Measurements from ENCODE around the gene MTAP. TPM values are rescaled to one million over a fixed set of nuclear protein-coding genes. Genes with fewer than 3 reads are reported as not detected.
A peak's percentile ranks its signal among the peaks of the same experiment; 100 is the strongest.

MTAP gene
- total and polyA plus RNA-seq, 10 donors, result 11.9 to 56.3 (median 42.1) TPM

- DNase-seq, result no peak
- H3K36me3 ChIP-seq, result peaks cover 0 to 6% (median 0%) of the 10 kb centered on the region in 6 donors
- peaks cover 17 to 100% (median 100%) of the 10 kb centered on the region in 7 donors for H3K27me3 ChIP-seq (replicated peaks in 1 of 7)
- 7 to 15% (median 10%) methylated on average over 22 to 41 of the region's 41 CpGs for WGBS, 5 donors
- TF ChIP-seq CTCF (IDR thresholded peaks at IDR 0.05 in 8 of 11, conservative IDR thresholded peaks at IDR 0.05 in 3 of 11) (no peak), POLR2AphosphoS5 (IDR thresholded peaks at IDR 0.05) (peak in 2 of 3 donors; percentile 30 to 44), POLR2A (IDR thresholded peaks at IDR 0.05) (no peak)
- H3K4me3 ChIP-seq, result peak overlapping the region in 2 of 8 donors; percentile 7 to 16
- peaks cover 0 to 41% (median 0%) of the 10 kb centered on the region in 8 donors for H3K9me3 ChIP-seq
- intact Hi-C loops (cut with DNase I; ENCODE audit: low total_unique reads), result no loop called here
- no peak overlapping the region for H3K27ac ChIP-seq
- H3K4me1 ChIP-seq, result peaks cover 13 to 62% (median 28%) of the 10 kb centered on the region in 6 donors
Observed at GRCh38 chr9:21968331-21969010, 166.0 kb downstream of the MTAP start.

GRCh38 chr9:21969011-21969940 lies 166.8 kb downstream of the MTAP start:
- Histone ChIP-seq H3K4me1 (peaks cover 15 to 66% (median 34%) of the 10 kb centered on the region in 6 donors), H3K9me3 (peaks cover 0 to 41% (median 0%) of the 10 kb centered on the region in 8 donors), H3K36me3 (peaks cover 0 to 6% (median 0%) of the 10 kb centered on the region in 6 donors), H3K4me3 (no peak overlapping the region), H3K27ac (no peak overlapping the region), H3K27me3 (replicated peaks in 1 of 7) (peaks cover 19 to 100% (median 100%) of the 10 kb centered on the region in 7 donors)
- TF ChIP-seq POLR2AphosphoS5 (IDR thresholded peaks at IDR 0.05) (no peak), CTCF (IDR thresholded peaks at IDR 0.05 in 8 of 11, conservative IDR thresholded peaks at IDR 0.05 in 3 of 11) (no peak), POLR2A (IDR thresholded peaks at IDR 0.05) (no peak)
- no peak for DNase-seq
- WGBS, 5 donors, result 9 to 16% (median 13%) methylated on average over 28 of the region's 28 CpGs
- intact Hi-C loops (cut with DNase I; ENCODE audit: low total_unique reads), result no loop called here

DNA sequence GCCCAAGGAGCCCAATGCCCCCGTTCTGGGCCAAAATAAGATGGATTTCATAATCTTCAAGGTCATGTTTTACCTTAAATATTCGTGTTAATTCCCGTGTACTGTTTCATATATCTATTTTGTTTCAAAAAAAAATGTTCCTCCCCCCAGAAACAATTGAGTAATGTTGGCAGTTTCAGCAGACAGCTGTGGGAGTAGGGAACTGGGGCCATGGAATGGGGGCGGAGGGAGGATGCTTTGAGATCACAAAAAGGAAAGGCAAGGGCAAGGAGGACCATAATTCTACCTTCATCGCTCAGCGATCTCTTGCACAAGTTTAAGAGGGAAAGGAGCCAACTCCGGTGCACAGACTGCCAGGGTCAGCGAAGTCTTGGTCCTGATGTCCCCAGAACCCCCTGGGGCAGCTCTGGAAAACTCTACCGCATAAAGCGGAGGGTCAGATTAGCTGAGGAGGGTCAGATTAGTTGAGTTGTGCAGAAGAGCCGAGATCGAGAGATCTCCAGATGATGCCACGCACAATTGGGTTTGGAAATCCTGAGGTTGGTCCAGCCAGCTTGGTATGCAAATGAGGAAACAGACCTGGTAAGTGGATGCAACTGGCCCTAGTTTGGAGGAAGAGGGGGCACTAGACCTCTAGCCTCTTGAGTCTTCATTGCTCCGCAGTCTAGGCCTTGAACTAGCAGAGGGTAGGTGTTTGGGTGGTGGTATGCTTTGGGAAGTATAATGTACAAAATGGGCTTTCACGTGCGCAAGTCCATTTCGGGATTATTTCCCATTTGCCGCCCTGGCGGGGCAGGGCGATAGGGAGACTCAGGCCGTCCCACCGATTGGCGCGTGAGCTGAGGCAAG lies 167.7 kb downstream of the MTAP start:
- intact Hi-C loops (cut with DNase I; ENCODE audit: low total_unique reads), result no loop called here
- H3K27me3 ChIP-seq (replicated peaks in 1 of 7), result peaks cover 26 to 100% (median 100%) of the 10 kb centered on the region in 7 donors
- no peak for DNase-seq
- TF ChIP-seq POLR2AphosphoS5 (IDR thresholded peaks at IDR 0.05), result no peak
- no peak for TF ChIP-seq CTCF (IDR thresholded peaks at IDR 0.05 in 8 of 11, conservative IDR thresholded peaks at IDR 0.05 in 3 of 11)
- TF ChIP-seq POLR2A (IDR thresholded peaks at IDR 0.05), result no peak
- peaks cover 19 to 66% (median 36%) of the 10 kb centered on the region in 6 donors for H3K4me1 ChIP-seq
- WGBS, 5 donors, result 15 to 29% (median 22%) methylated on average over 24 of the region's 24 CpGs
- H3K27ac ChIP-seq, result no peak overlapping the region
- H3K4me3 ChIP-seq, result peak overlapping the region in 1 of 8 donors; percentile 28
- peaks cover 0 to 6% (median 0%) of the 10 kb centered on the region in 6 donors for H3K36me3 ChIP-seq
- H3K9me3 ChIP-seq, result peaks cover 0 to 41% (median 0%) of the 10 kb centered on the region in 8 donors
